HEK293T (cell line): ENCODE measurements around the gene AKR1C2.
"Not testable (repeated sequence)": the region's sequence is repeated elsewhere in the genome, so short reads cannot be mapped to it uniquely, and the experiment has no call there.

ENCODE experiments used
- CTBP1 ChIP-seq: fragments of 450-650 bp; IDR thresholded peaks from 2 replicates; pipeline ENCODE4 v1.6.1; 2016; ENCODE audit warnings: borderline replicate concordance
- ELF4 ChIP-seq: fragments of 450-650 bp; IDR thresholded peaks from 2 replicates; pipeline ENCODE4 v1.6.1; 2017; ENCODE audit warnings: antibody characterized with exemption
- FOXK2 ChIP-seq: fragments of 450-650 bp; IDR thresholded peaks from 2 replicates; pipeline ENCODE4 v1.6.1; 2016; ENCODE audit warnings: mild to moderate bottlenecking
- FOXM1 ChIP-seq: fragments of 450-650 bp; IDR thresholded peaks from 2 replicates; pipeline ENCODE4 v1.6.1; 2017; ENCODE audit warnings: mild to moderate bottlenecking, borderline replicate concordance
- LEF1 ChIP-seq: fragments of 450-650 bp; IDR thresholded peaks from 2 replicates; pipeline ENCODE4 v1.6.1; 2017; ENCODE audit warnings: mild to moderate bottlenecking, borderline replicate concordance
- PKNOX1 ChIP-seq: fragments of 450-650 bp; IDR thresholded peaks from 2 replicates; pipeline ENCODE4 v1.6.1; 2016
- ZNF384 ChIP-seq: fragments of 450-650 bp; IDR thresholded peaks from 2 replicates; pipeline ENCODE4 v1.6.1; 2016

- TF ChIP-seq ZNF384, FOXK2, FOXM1, PKNOX1, CTBP1, ELF4, LEF1: not testable (repeated sequence)
These were observed 34.4 kb downstream of the AKR1C2 start for GRCh38 chr10:4969289-4969688.
